ENCODE results near the gene XRCC4.
A peak's percentile ranks its signal among the peaks of the same experiment; 100 is the strongest.

Gene XRCC4

GRCh38 chr5:83090169-83090568, 12.8 kb downstream of the XRCC4 start:
- TF ChIP-seq CTCF (IDR thresholded peaks at IDR 0.05; ENCODE audit: low read length, missing control alignments), result no peak
- no peak for DNase-seq (ENCODE audit: low read depth)
- no peak overlapping the region for H3K4me3 ChIP-seq (replicated peaks; ENCODE audit: low read depth, low read length)

GRCh38 chr5:83092619-83093018, 15.3 kb downstream of the XRCC4 start:
- TF ChIP-seq CTCF (IDR thresholded peaks at IDR 0.05; ENCODE audit: low read length, missing control alignments), result no peak
- DNase-seq (ENCODE audit: low read depth), result no peak
- H3K4me3 ChIP-seq (replicated peaks; ENCODE audit: low read depth, low read length), result no peak overlapping the region

GRCh38 chr5:83093692-83094091, 16.3 kb downstream of the XRCC4 start:
- no peak overlapping the region for H3K4me3 ChIP-seq (replicated peaks; ENCODE audit: low read depth, low read length)
- no peak for DNase-seq (ENCODE audit: low read depth)
- no peak for TF ChIP-seq CTCF (IDR thresholded peaks at IDR 0.05; ENCODE audit: low read length, missing control alignments)

DNA sequence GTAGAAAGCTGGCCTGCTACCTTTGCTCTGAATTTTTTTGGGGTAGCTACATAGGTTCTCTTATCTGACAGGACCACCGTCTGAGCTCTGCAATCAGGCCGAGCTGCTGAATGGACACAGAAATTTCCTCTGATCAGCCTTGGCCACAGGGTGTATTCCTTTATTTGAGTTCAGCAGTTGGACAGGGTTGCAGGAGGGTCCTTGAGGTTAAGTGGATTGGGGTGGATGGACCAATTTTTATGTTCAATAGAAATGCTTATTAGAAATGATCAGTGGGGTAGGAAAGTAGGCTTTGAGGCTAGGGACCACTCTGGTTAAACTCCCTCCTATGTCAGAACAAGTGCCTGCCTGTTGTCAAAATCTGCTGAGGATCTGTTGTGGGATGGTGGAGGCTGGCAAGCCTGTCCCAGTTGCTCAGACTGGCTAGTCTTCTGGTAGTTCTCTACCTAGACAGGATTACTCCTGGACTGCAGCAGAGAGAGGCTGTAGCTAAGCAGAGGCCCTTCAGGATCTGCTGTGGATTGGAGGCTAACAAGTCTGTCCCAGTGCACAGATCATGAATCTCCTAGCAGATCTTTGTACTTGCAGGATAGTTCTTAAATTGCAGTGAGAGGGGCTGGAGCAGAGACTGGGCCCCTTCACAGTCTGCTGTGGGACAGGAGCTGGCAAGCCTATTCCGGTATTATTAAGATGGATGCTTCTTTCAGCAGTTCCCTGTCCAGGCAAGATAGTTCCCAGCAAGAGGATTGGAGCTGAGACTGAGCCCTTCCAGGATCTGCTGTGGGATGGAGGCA, 18.0 kb downstream of the XRCC4 start:
- DNase-seq (ENCODE audit: low read depth), result no peak
- H3K4me3 ChIP-seq (replicated peaks; ENCODE audit: low read depth, low read length), result no peak overlapping the region
- no peak for TF ChIP-seq CTCF (IDR thresholded peaks at IDR 0.05; ENCODE audit: low read length, missing control alignments)

DNA sequence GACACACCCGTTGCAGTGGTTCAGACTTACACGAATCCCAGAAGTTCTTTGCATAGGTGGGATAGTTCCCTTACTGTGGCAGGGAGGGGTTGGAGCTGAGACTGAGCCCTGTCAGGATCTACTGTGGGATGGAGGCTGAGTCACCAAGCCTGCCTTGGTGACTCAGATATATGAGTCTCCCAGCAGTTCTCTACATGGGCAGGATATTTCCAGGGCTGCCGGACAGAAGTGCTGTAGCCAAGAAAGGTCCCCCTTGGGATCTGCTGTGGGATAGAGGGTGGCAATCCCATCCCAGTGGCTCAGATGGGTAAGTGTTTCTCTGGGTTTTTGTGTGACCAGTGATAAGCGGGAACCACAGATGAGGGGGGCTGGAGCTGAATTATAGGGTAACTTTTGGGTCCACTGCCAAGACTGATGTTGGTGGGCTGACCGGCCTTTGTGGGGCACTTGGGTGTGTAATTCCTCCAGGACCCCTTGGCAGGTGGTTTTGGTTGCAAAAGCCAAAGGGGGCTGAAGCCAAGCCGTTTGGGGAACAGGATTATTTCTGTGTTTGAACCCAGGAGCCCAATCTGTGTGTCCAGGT, 18.7 kb downstream of the XRCC4 start:
- no peak overlapping the region for H3K4me3 ChIP-seq (replicated peaks; ENCODE audit: low read depth, low read length)
- no peak for TF ChIP-seq CTCF (IDR thresholded peaks at IDR 0.05; ENCODE audit: low read length, missing control alignments)
- DNase-seq (ENCODE audit: low read depth), result peak; percentile 69

- H3K4me3 ChIP-seq (replicated peaks; ENCODE audit: low read depth, low read length), result no peak overlapping the region
- no peak for DNase-seq (ENCODE audit: low read depth)
- no peak for TF ChIP-seq CTCF (IDR thresholded peaks at IDR 0.05; ENCODE audit: low read length, missing control alignments)
Observed at GRCh38 chr5:83096660-83097339, 19.5 kb downstream of the XRCC4 start.

All from fibroblast of pulmonary artery (primary cell).